Endothelial cell of umbilical vein (primary cell): ENCODE results near the gene CUL3. TPM values are rescaled to one million over a fixed set of nuclear protein-coding genes. Genes with fewer than 3 reads are reported as not detected.

Experiments used
- BruUV-seq: library from RNA; stranded (reverse); fragments of 400-500 nt; replicated peaks from 2 replicates; lab custom pipeline; 2021; lab: Mats Ljungman, UMichigan
- CTCF ChIA-PET: fragments of 300-600, 350-600 bp; sonication (Branson Sonifier 250); formaldehyde crosslinking; loops from one replicate; lab custom pipeline; 2021; ENCODE audit warnings: antibody characterized with exemption, inconsistent platforms; lab: Charles Lee
- POLR2A ChIA-PET: fragments of 300-600, 350-600 bp; sonication (Branson Sonifier 250); formaldehyde crosslinking; loops from one replicate; lab custom pipeline; 2021; ENCODE audit warnings: antibody characterized with exemption, inconsistent platforms; lab: Charles Lee
- DNase-seq: peaks from one replicate; pipeline ENCODE4 v3.0.0-alpha.2; 2011; ENCODE audit warnings: low read depth, low spot score
- FAIRE-seq: peaks from 2 replicates; lab custom pipeline; 2011; peaks lifted over from hg19 to GRCh38; lab: Jason Lieb, UNC
- H2AFZ ChIP-seq: 2 replicates; pipeline ENCODE4 v1.6.0; 2012; ENCODE audit warnings: low read depth, low read length, control low read depth, inconsistent platforms
- H3K27ac ChIP-seq: 2 replicates; pipeline ENCODE4 v1.5.1; 2011; ENCODE audit warnings: low read depth, mild to moderate bottlenecking, control low read depth, low read length, moderate library complexity; ENCODE audit not compliant: insufficient read depth
- H3K27me3 ChIP-seq, 2 experiments: 2 replicates each; pipeline versions ENCODE4 v1.6.0 to v1.6.1; 2011; ENCODE audit warnings: low read length in 2 of 2, mixed read lengths in 1 of 2; ENCODE audit not compliant: control insufficient read depth in 2 of 2, insufficient read depth in 2 of 2
- H3K36me3 ChIP-seq, 2 experiments: 2 replicates in 1 of 2; 3 replicates in 1 of 2; pipeline ENCODE4 v1.5.1; 2011; ENCODE audit warnings: low read length in 2 of 2, mild to moderate bottlenecking in 1 of 2, moderate library complexity in 1 of 2; ENCODE audit not compliant: control insufficient read depth in 2 of 2, insufficient read depth in 2 of 2; ENCODE audit errors: extremely low read depth in 1 of 2
- H3K4me1 ChIP-seq: 3 replicates; pipeline ENCODE4 v1.5.1; 2011; ENCODE audit warnings: mild to moderate bottlenecking, low read length; ENCODE audit not compliant: control insufficient read depth, insufficient read depth; ENCODE audit errors: extremely low read depth
- H3K4me2 ChIP-seq: 2 replicates; pipeline ENCODE4 v1.6.1; 2011; ENCODE audit warnings: low read length, control low read depth, mixed read lengths; ENCODE audit not compliant: insufficient read depth
- H3K4me3 ChIP-seq, 3 experiments: fragments of 200-600 bp in 1 of 3; sonication (generic), shearing (Covaris generic) in 1 of 3; replicated peaks in 1 of 3; 2 replicates each; pipeline ENCODE4 v1.5.1; 2011 to 2016; ENCODE audit warnings: control low read depth in 3 of 3, low read length in 3 of 3, mild to moderate bottlenecking in 2 of 3, inconsistent platforms in 1 of 3, low read depth in 1 of 3, moderate library complexity in 1 of 3; ENCODE audit not compliant: insufficient read depth in 1 of 3
- H3K79me2 ChIP-seq: 2 replicates; pipeline ENCODE4 v1.6.0; 2012; ENCODE audit warnings: low read length, inconsistent platforms; ENCODE audit not compliant: control insufficient read depth, insufficient read depth
- H3K9ac ChIP-seq: replicated peaks from 2 replicates; pipeline ENCODE3; 2011; ENCODE audit warnings: low read length, control low read depth; ENCODE audit not compliant: insufficient read depth; ENCODE audit errors: extremely low read depth
- H3K9me1 ChIP-seq: replicated peaks from 3 replicates; pipeline ENCODE4 v1.6.0; 2011; ENCODE audit warnings: mild to moderate bottlenecking, low read length; ENCODE audit not compliant: control insufficient read depth, insufficient read depth; ENCODE audit errors: extremely low read depth
- H3K9me3 ChIP-seq: replicated peaks from 2 replicates; pipeline ENCODE4 v1.5.1; 2012; ENCODE audit warnings: low read length, inconsistent platforms; ENCODE audit not compliant: control insufficient read depth, insufficient read depth
- H4K20me1 ChIP-seq: replicated peaks from 2 replicates; pipeline ENCODE3; 2011; ENCODE audit warnings: mild to moderate bottlenecking, low read length; ENCODE audit not compliant: control insufficient read depth, insufficient read depth; ENCODE audit errors: extremely low read depth
- EZH2 ChIP-seq: IDR thresholded peaks from 2 replicates; pipeline ENCODE4 v1.6.1; 2012; ENCODE audit warnings: borderline replicate concordance, low read depth, mild to moderate bottlenecking, moderate library complexity, low read length, inconsistent platforms; ENCODE audit not compliant: severe bottlenecking
- FOS ChIP-seq: IDR thresholded peaks from 2 replicates; pipeline ENCODE4 v1.6.1; 2011; ENCODE audit warnings: mild to moderate bottlenecking, low read length, moderate library complexity, borderline replicate concordance; ENCODE audit not compliant: insufficient read depth
- JUN ChIP-seq: IDR thresholded peaks from 2 replicates; pipeline ENCODE4 v1.6.1; 2011; ENCODE audit warnings: borderline replicate concordance, low read depth; ENCODE audit not compliant: insufficient read length, insufficient read depth
- MYC ChIP-seq: IDR thresholded peaks from one replicate; pipeline ENCODE4 v1.6.1; 2011; ENCODE audit warnings: mild to moderate bottlenecking, low read depth, low read length
- POLR2A ChIP-seq: IDR thresholded peaks from 2 replicates; pipeline ENCODE4 v1.6.1; 2012; ENCODE audit warnings: low read depth, mild to moderate bottlenecking, control low read depth, low read length
- POLR2AphosphoS5 ChIP-seq: IDR thresholded peaks from 2 replicates; pipeline ENCODE4 v1.6.1; 2012; ENCODE audit warnings: low read depth, mild to moderate bottlenecking, control low read depth, low read length, moderate library complexity; ENCODE audit not compliant: insufficient read depth
- dilution Hi-C: fragments of 300-500 bp; cut with MboI; formaldehyde crosslinking; loops from one replicate; pipeline ENCODE4 v1.15.0; 2019; ENCODE audit warnings: low sequenced_read_pairs; ENCODE audit not compliant: extremely low pct_ligation_motif_present
- intact Hi-C: fragments of 100-400 bp; cut with micrococcal nuclease; formaldehyde crosslinking; loops from one replicate; pipeline ENCODE4 v1.10.0; 2022
- polyA plus RNA-seq, 4 experiments: library from polyadenylated mRNA; depleted of rRNA in 3 of 4; stranded (reverse) in 3 of 4; unstranded in 1 of 4; fragments of >200 nt; gene quantifications; 2 replicates each; pipeline versions ENCODE4 v1.2.1 to v1.2.3, GENCODE V29; 2011 to 2012; ENCODE audit warnings: missing spikeins in 1 of 4
- total RNA-seq: library from RNA; stranded (reverse); gene quantifications from 2 replicates; pipeline ENCODE4 v1.2.3, GENCODE V29; 2021
- TF ChIP-seq, protein P1 (sequence below): IDR thresholded peaks from 2 replicates; pipeline ENCODE4 v1.6.1; 2011; ENCODE audit not compliant: insufficient read depth, insufficient read length
- TF ChIP-seq, protein P2 (sequence below), 2 donors: IDR thresholded peaks; 1 replicate in 1 of 2; 2 replicates in 1 of 2; pipeline ENCODE4 v1.5.1; 2011; ENCODE audit warnings: low read length in 2 of 2, mild to moderate bottlenecking in 2 of 2, moderate library complexity in 2 of 2, control low read depth in 1 of 2, inconsistent platforms in 1 of 2, low read depth in 1 of 2; ENCODE audit not compliant: insufficient read depth in 1 of 2; ENCODE audit errors: extremely low read depth in 1 of 2

Gene CUL3
- total and polyA plus RNA-seq, 2 donors (not counting 3 experiments of a cell fraction or from before 2014, with no cell fraction given): 22.7 to 82.3 TPM

DNA sequence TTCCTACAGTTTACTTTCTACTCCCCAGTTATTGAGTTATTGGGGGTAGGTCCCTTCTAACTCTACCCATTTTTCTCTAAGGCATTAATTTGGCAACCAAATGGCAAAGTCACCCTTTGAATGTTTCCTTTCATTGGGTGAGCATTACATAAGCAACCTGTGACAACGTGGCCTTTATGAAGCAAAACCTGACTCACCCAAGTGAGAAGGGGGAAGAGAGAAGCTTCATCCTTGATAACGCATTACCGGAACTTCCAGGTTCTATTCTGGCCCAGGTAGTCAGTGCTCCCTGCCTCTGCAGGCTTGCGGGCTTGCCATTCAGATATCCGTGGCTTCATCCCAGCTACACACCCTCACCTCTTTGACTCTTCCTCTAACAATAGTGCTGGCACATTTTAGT is 144.2 kb downstream of the CUL3 start:
- H3K27ac ChIP-seq: no peak overlapping the region
- no peaks in the 10 kb centered on the region for H3K79me2 ChIP-seq
- DNase-seq (no peak), FAIRE-seq (no peak)
- H4K20me1 ChIP-seq: no peaks in the 10 kb centered on the region
- H3K27me3 ChIP-seq: no peaks in the 10 kb centered on the region
- CTCF ChIA-PET: interaction anchor here (1.0 to 2.5 kb wide), 10 partner anchors 8 to 126 kb away, joined by 3 to 14 read pairs (median 5); no protein-coding TSS in a partner anchor
- no TSS peak for BruUV-seq
- H3K9me3 ChIP-seq: no peaks in the 10 kb centered on the region
- no peaks in the 10 kb centered on the region for H3K36me3 ChIP-seq
- peaks cover 17% of the 10 kb centered on the region for H3K4me1 ChIP-seq
- H3K4me2 ChIP-seq: no peak overlapping the region
- POLR2A ChIA-PET: interaction anchor here (2.0 to 2.1 kb wide), 2 partner anchors 33 to 39 kb away, joined by 7 to 9 read pairs; partner anchors contain the start of gene FAM124B
- TF ChIP-seq, protein P1, sequence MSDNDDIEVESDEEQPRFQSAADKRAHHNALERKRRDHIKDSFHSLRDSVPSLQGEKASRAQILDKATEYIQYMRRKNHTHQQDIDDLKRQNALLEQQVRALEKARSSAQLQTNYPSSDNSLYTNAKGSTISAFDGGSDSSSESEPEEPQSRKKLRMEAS: no peak
- TF ChIP-seq FOS (no peak), JUN (no peak), POLR2AphosphoS5 (no peak), MYC (no peak), POLR2A (no peak), EZH2 (no peak)
- TF ChIP-seq, protein P2, sequence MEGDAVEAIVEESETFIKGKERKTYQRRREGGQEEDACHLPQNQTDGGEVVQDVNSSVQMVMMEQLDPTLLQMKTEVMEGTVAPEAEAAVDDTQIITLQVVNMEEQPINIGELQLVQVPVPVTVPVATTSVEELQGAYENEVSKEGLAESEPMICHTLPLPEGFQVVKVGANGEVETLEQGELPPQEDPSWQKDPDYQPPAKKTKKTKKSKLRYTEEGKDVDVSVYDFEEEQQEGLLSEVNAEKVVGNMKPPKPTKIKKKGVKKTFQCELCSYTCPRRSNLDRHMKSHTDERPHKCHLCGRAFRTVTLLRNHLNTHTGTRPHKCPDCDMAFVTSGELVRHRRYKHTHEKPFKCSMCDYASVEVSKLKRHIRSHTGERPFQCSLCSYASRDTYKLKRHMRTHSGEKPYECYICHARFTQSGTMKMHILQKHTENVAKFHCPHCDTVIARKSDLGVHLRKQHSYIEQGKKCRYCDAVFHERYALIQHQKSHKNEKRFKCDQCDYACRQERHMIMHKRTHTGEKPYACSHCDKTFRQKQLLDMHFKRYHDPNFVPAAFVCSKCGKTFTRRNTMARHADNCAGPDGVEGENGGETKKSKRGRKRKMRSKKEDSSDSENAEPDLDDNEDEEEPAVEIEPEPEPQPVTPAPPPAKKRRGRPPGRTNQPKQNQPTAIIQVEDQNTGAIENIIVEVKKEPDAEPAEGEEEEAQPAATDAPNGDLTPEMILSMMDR (IDR thresholded peaks at IDR 0.05; ENCODE audit: extremely low read depth in 1 of 2, insufficient read depth in 1 of 2, low read depth in 1 of 2, low read length in 2 of 2): no peak
- H3K4me3 ChIP-seq: no peak overlapping the region
- no peak overlapping the region for H3K9ac ChIP-seq
- H2AFZ ChIP-seq: no peak overlapping the region
- H3K9me1 ChIP-seq: no peaks in the 10 kb centered on the region
- dilution Hi-C loops (no loop called here), intact Hi-C loops (loop anchor here (2.0 kb wide), 1 partner anchor 144 kb away; the partner anchor contains the start of gene CUL3)
